Mucosa of rectum (tissue), 2 donors: ENCODE results near the gene ANO6.

Source experiments
- H3K27ac ChIP-seq, 2 donors: one replicate each; pipeline ENCODE4 v1.7.0; 2013; ENCODE audit warnings: inconsistent platforms in 2 of 2, low read depth in 2 of 2, low read length in 2 of 2
- H3K27me3 ChIP-seq, 2 donors: one replicate each; pipeline ENCODE4 v1.7.0; 2013; ENCODE audit warnings: low read length in 2 of 2; ENCODE audit not compliant: control insufficient read depth in 2 of 2, insufficient read depth in 2 of 2
- H3K36me3 ChIP-seq, 2 donors: one replicate each; pipeline ENCODE4 v1.7.0; 2013; ENCODE audit warnings: low read length in 2 of 2; ENCODE audit not compliant: control insufficient read depth in 2 of 2, insufficient read depth in 2 of 2
- H3K4me1 ChIP-seq, 2 donors: one replicate each; pipeline ENCODE4 v1.7.0; 2013; ENCODE audit warnings: low read length in 2 of 2, mild to moderate bottlenecking in 1 of 2; ENCODE audit not compliant: control insufficient read depth in 2 of 2, insufficient read depth in 2 of 2
- H3K4me3 ChIP-seq, 2 donors: one replicate each; pipeline ENCODE4 v1.7.0; 2013; ENCODE audit warnings: low read length in 2 of 2
- H3K9ac ChIP-seq, 2 donors: one replicate each; pipeline ENCODE4 v1.7.0; 2013; ENCODE audit warnings: low read length in 2 of 2, low read depth in 1 of 2, mild to moderate bottlenecking in 1 of 2
- H3K9me3 ChIP-seq, 2 donors: one replicate each; pipeline ENCODE4 v1.7.0; 2013; ENCODE audit warnings: low read length in 2 of 2; ENCODE audit not compliant: control insufficient read depth in 2 of 2
- donor health status: healthy.
- donor health status: Normal muscosa, but diverticular disease.

The ANO6 gene

GRCh38 chr12:45342848-45343247 is 127.0 kb downstream of the ANO6 start:
- Histone ChIP-seq H3K36me3 (no peaks in the 10 kb centered on the region), H3K27me3 (no peaks in the 10 kb centered on the region), H3K9ac (no peak overlapping the region), H3K4me3 (no peak overlapping the region), H3K9me3 (no peaks in the 10 kb centered on the region), H3K4me1 (no peaks in the 10 kb centered on the region), H3K27ac (no peak overlapping the region)

GRCh38 chr12:45343269-45344051 is 127.6 kb downstream of the ANO6 start:
- H3K9ac ChIP-seq = no peak overlapping the region
- no peaks in the 10 kb centered on the region for H3K27me3 ChIP-seq
- no peaks in the 10 kb centered on the region for H3K36me3 ChIP-seq
- no peaks in the 10 kb centered on the region for H3K4me1 ChIP-seq
- H3K9me3 ChIP-seq = no peaks in the 10 kb centered on the region
- no peak overlapping the region for H3K27ac ChIP-seq
- no peak overlapping the region for H3K4me3 ChIP-seq

- peaks cover 0 to 6% of the 10 kb centered on the region in 2 donors for H3K36me3 ChIP-seq
- no peak overlapping the region for H3K27ac ChIP-seq
- H3K9me3 ChIP-seq = no peaks in the 10 kb centered on the region
- H3K9ac ChIP-seq = no peak overlapping the region
- H3K27me3 ChIP-seq = no peaks in the 10 kb centered on the region
- no peak overlapping the region for H3K4me3 ChIP-seq
- no peaks in the 10 kb centered on the region for H3K4me1 ChIP-seq
Measured at GRCh38 chr12:45348311-45348710, 132.4 kb downstream of the ANO6 start.

- Histone ChIP-seq H3K9me3 (no peaks in the 10 kb centered on the region), H3K27me3 (no peaks in the 10 kb centered on the region), H3K36me3 (peaks cover 0 to 6% of the 10 kb centered on the region in 2 donors), H3K27ac (no peak overlapping the region), H3K4me1 (no peaks in the 10 kb centered on the region), H3K9ac (no peak overlapping the region), H3K4me3 (no peak overlapping the region)
Measured at GRCh38 chr12:45348986-45349385, 133.1 kb downstream of the ANO6 start.

GRCh38 chr12:45349916-45350315 is 134.0 kb downstream of the ANO6 start:
- Histone ChIP-seq H3K9ac (no peak overlapping the region), H3K36me3 (peaks cover 0 to 6% of the 10 kb centered on the region in 2 donors), H3K27ac (no peak overlapping the region), H3K9me3 (no peaks in the 10 kb centered on the region), H3K4me3 (no peak overlapping the region), H3K27me3 (no peaks in the 10 kb centered on the region), H3K4me1 (no peaks in the 10 kb centered on the region)

DNA sequence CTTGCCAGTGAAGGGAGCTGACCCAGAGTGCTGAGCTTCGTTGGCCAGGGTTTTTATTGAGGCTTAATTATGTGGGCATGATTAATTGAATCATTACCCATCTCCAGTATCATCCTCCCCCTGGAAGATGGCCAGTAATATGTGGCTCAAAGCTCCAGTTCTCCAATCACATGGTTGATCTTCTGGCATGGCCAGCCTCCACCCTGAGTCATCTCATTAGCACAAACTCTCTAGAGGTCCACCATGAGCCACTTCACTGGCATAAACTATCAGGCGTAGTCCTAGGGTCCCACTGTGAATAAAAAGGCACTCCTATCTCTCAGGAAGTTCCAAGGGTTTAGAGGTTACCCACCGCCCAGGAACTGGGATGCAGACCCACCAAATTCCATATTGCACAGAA is 135.0 kb downstream of the ANO6 start:
- no peaks in the 10 kb centered on the region for H3K4me1 ChIP-seq
- no peak overlapping the region for H3K9ac ChIP-seq
- no peak overlapping the region for H3K27ac ChIP-seq
- peaks cover 0 to 9% of the 10 kb centered on the region in 2 donors for H3K36me3 ChIP-seq
- no peaks in the 10 kb centered on the region for H3K27me3 ChIP-seq
- no peak overlapping the region for H3K4me3 ChIP-seq
- no peaks in the 10 kb centered on the region for H3K9me3 ChIP-seq

DNA sequence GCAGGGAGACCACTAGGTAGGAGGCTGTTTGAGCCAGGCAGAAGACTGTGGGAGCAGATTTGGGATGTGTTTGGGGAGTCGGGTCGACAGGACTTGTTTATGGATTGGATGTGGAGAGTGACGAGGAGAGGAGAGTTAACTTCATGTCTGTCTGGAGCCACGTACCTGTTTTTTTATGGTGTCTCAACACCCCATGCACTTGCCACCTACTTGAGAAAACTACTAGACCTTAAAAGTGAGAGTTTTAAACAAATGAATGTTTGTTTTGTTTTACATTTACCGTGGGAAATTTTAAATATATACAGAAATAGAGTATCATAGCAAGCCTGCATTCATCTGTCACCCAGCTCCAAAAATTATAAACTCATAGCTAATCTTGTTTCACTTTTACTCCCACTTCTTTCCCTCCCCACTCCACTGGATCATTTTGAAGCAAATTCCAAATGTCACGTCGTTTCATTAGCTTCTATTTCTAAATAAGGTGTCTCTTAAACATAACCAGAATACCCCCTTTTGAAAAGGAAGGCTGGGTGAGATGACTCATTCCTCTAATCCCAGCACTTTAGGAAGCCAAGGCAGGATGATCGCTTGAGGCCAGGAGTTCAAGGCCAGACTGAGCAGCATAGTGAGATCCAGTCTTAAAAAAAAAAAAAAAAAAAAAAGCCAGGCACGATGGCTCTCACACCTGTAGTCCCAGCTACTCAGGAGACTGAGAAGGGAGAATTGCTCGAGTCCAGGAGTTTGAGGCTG is 136.2 kb downstream of the ANO6 start:
- Histone ChIP-seq H3K4me1 (no peaks in the 10 kb centered on the region), H3K4me3 (no peak overlapping the region), H3K27ac (no peak overlapping the region), H3K36me3 (peaks cover 0 to 9% of the 10 kb centered on the region in 2 donors), H3K9ac (no peak overlapping the region), H3K27me3 (no peaks in the 10 kb centered on the region), H3K9me3 (no peaks in the 10 kb centered on the region)

- no peak overlapping the region for H3K9ac ChIP-seq
- H3K4me3 ChIP-seq = no peak overlapping the region
- H3K27ac ChIP-seq = no peak overlapping the region
- peaks cover 0 to 9% of the 10 kb centered on the region in 2 donors for H3K36me3 ChIP-seq
- no peaks in the 10 kb centered on the region for H3K9me3 ChIP-seq
- no peaks in the 10 kb centered on the region for H3K4me1 ChIP-seq
- no peaks in the 10 kb centered on the region for H3K27me3 ChIP-seq
Measured at GRCh38 chr12:45353944-45354343, 138.0 kb downstream of the ANO6 start.

- Histone ChIP-seq H3K4me1 (no peaks in the 10 kb centered on the region), H3K9me3 (no peaks in the 10 kb centered on the region), H3K27ac (no peak overlapping the region), H3K27me3 (no peaks in the 10 kb centered on the region), H3K4me3 (no peak overlapping the region), H3K36me3 (peaks cover 0 to 9% of the 10 kb centered on the region in 2 donors), H3K9ac (no peak overlapping the region)
Measured at GRCh38 chr12:45354399-45354798, 138.5 kb downstream of the ANO6 start.

DNA sequence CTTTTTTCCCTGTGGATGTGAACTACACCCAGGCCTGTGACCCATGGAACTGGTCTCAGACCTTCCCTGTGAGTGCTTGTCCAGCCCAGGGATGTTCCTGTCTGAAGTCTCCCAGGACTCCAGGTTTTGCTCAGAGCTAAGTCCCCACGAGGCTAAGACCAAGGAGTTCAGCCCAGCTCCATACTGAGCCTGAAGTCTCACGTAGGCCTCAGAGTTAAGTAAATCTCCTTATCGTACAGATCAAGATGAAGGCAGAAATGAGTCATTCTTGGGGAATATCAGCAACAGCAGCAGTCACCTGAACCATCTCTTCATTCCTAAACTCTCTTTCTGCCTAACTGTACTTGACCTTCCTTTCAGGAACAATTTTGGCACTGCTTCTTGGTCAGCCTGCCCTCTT is 139.8 kb downstream of the ANO6 start:
- Histone ChIP-seq H3K4me3 (no peak overlapping the region), H3K4me1 (no peaks in the 10 kb centered on the region), H3K36me3 (peaks cover 0 to 5% of the 10 kb centered on the region in 2 donors), H3K27ac (no peak overlapping the region), H3K27me3 (no peaks in the 10 kb centered on the region), H3K9me3 (no peaks in the 10 kb centered on the region), H3K9ac (no peak overlapping the region)
